OCI-LY3 (cell line): ENCODE measurements around the gene CRIP3.

Experiments used
- EZH2phosphoT487 ChIP-seq: fragments of 200-600 bp; shearing (Covaris generic); IDR thresholded peaks from 2 replicates; pipeline ENCODE4 v1.6.1; 2018; ENCODE audit warnings: antibody characterized with exemption, mixed run types, low read depth
- TF ChIP-seq, protein P1 (sequence below): fragments of 200-600, 300-600 bp; sonication (generic); IDR thresholded peaks from 2 replicates; pipeline ENCODE4 v1.5.1; 2014; ENCODE audit warnings: antibody characterized with exemption, low read length, low read depth

DNA sequence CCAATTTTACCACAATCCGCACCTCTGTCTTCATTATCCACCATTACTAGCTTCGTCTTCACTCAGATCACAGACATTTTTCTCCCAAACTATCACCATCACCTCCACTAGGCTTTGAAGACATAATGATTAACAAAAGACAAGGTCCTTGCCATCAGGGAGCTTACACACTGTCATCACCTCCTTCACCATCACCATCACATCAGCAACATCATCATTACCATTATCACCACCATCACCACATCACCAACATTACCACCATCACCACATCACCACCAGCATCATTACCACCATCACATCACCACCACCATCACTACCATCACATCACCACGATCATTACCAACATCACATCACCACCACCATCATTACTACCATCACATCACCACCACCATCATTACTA, 14.9 kb downstream of the CRIP3 start:
- TF ChIP-seq, protein P1, sequence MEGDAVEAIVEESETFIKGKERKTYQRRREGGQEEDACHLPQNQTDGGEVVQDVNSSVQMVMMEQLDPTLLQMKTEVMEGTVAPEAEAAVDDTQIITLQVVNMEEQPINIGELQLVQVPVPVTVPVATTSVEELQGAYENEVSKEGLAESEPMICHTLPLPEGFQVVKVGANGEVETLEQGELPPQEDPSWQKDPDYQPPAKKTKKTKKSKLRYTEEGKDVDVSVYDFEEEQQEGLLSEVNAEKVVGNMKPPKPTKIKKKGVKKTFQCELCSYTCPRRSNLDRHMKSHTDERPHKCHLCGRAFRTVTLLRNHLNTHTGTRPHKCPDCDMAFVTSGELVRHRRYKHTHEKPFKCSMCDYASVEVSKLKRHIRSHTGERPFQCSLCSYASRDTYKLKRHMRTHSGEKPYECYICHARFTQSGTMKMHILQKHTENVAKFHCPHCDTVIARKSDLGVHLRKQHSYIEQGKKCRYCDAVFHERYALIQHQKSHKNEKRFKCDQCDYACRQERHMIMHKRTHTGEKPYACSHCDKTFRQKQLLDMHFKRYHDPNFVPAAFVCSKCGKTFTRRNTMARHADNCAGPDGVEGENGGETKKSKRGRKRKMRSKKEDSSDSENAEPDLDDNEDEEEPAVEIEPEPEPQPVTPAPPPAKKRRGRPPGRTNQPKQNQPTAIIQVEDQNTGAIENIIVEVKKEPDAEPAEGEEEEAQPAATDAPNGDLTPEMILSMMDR, result no peak
- TF ChIP-seq EZH2phosphoT487, result no peak
